A549 (cell line): ENCODE data around the gene TRANK1. TPM values are rescaled to one million over a fixed set of nuclear protein-coding genes. Genes with fewer than 3 reads are reported as not detected.

Experiments
- ATAC-seq, 2 experiments: fragments of 200-7000 bp in 1 of 2; fragments of >200 bp in 1 of 2; cut with Nextera tagmentation in 1 of 2; cut with Tn5 transposase in 1 of 2; 3 replicates each; pipeline versions ENCODE4 v1.8.0 to v1.9.1; 2018 to 2020; ENCODE audit warnings: mild to moderate bottlenecking in 1 of 2, moderate library complexity in 1 of 2
- CTCF ChIA-PET: fragments of 300-600 bp; sonication (Branson Sonifier 250); formaldehyde crosslinking; extraction: SDS; loops from one replicate; lab custom pipeline; 2021; ENCODE audit warnings: antibody characterized with exemption, inconsistent platforms; lab: Yijun Ruan, JAX
- POLR2A ChIA-PET: fragments of 350-600 bp; formaldehyde crosslinking; extraction: SDS; loops from one replicate; lab custom pipeline; 2021; ENCODE audit warnings: antibody characterized with exemption, inconsistent platforms; lab: Yijun Ruan, JAX
- DNase-seq, 2 experiments: peaks; one replicate each; pipeline versions ENCODE4 v3.0.0 to v3.0.0-alpha.2; 2011 to 2016; ENCODE audit warnings: low read depth in 1 of 2, low spot score in 1 of 2
- FAIRE-seq: peaks from 2 replicates; lab custom pipeline; 2011; peaks lifted over from hg19 to GRCh38; lab: Jason Lieb, UNC
- H3K27ac ChIP-seq, 2 experiments: fragments of >200 bp; sonication (Bioruptor Twin); formaldehyde crosslinking; 3 replicates each; pipeline ENCODE4 v1.5.1; 2016 to 2017
- H3K4me1 ChIP-seq: fragments of >200 bp; sonication (Bioruptor Twin); formaldehyde crosslinking; 3 replicates; pipeline ENCODE4 v1.6.1; 2016
- H3K4me2 ChIP-seq: fragments of >200 bp; sonication (Bioruptor Twin); formaldehyde crosslinking; 3 replicates; pipeline ENCODE4 v1.6.1; 2016
- H3K4me3 ChIP-seq: fragments of >200 bp; sonication (Bioruptor Twin); formaldehyde crosslinking; 3 replicates; pipeline ENCODE4 v1.5.1; 2016
- H3K9me3 ChIP-seq: fragments of >200 bp; sonication (Bioruptor Twin); formaldehyde crosslinking; 3 replicates; pipeline ENCODE4 v1.6.1; 2016
- ATOH8 ChIP-seq: fragments of 250-450 bp; sonication (Bioruptor Pico); IDR thresholded peaks from 2 replicates; pipeline ENCODE4 v1.5.0; 2020; ENCODE audit warnings: low read depth, mild to moderate bottlenecking, moderate library complexity
- CBX8 ChIP-seq: fragments of 200-600 bp; sonication (generic); IDR thresholded peaks from 2 replicates; pipeline ENCODE4 v1.6.1; 2016
- CHD4 ChIP-seq: fragments of 200-600 bp; sonication (generic); IDR thresholded peaks from 2 replicates; pipeline ENCODE4 v1.6.1; 2016; ENCODE audit warnings: antibody characterized with exemption, mild to moderate bottlenecking, borderline replicate concordance
- EHF ChIP-seq: fragments of 250-450 bp; sonication (Bioruptor Pico); IDR thresholded peaks from 2 replicates; pipeline ENCODE4 v1.5.0; 2020; ENCODE audit warnings: mild to moderate bottlenecking
- FOSB ChIP-seq: fragments of 250-450 bp; sonication (Bioruptor Pico); IDR thresholded peaks from 2 replicates; pipeline ENCODE4 v1.5.0; 2020; ENCODE audit warnings: mild to moderate bottlenecking, moderate library complexity
- FOSL2 ChIP-seq, 2 experiments: fragments of 450-650 bp in 1 of 2; fragments of >200 bp in 1 of 2; sonication (Bioruptor Twin) in 1 of 2; formaldehyde crosslinking; IDR thresholded peaks; 2 replicates each; pipeline versions ENCODE4 v1.5.0 to v1.6.1; 2016 to 2020; ENCODE audit warnings: mild to moderate bottlenecking in 1 of 2, moderate library complexity in 1 of 2
- GATA3 ChIP-seq: IDR thresholded peaks from 2 replicates; pipeline ENCODE4 v1.6.1; 2012; ENCODE audit warnings: borderline replicate concordance
- HOXB5 ChIP-seq: fragments of 250-450 bp; sonication (Bioruptor Pico); IDR thresholded peaks from 2 replicates; pipeline ENCODE4 v1.5.0; 2020; ENCODE audit warnings: mild to moderate bottlenecking, moderate library complexity
- JUNB ChIP-seq: fragments of >200 bp; sonication (Bioruptor Twin); formaldehyde crosslinking; IDR thresholded peaks from 2 replicates; pipeline ENCODE4 v1.6.1; 2016
- KDM5A ChIP-seq: fragments of 200-600 bp; sonication (generic); IDR thresholded peaks from 2 replicates; pipeline ENCODE4 v1.6.1; 2016; ENCODE audit warnings: antibody characterized with exemption, mild to moderate bottlenecking
- NR3C1 ChIP-seq: fragments of >200 bp; sonication (Bioruptor Twin); formaldehyde crosslinking; IDR thresholded peaks from 3 replicates; pipeline ENCODE4 v1.6.1; 2017
- POLR2A ChIP-seq: IDR thresholded peaks from 2 replicates; pipeline ENCODE4 v1.6.1; 2012; ENCODE audit warnings: mild to moderate bottlenecking, low read length
- POLR2AphosphoS2 ChIP-seq: conservative IDR thresholded peaks from 2 replicates; pipeline ENCODE4 v1.6.1; 2012; ENCODE audit warnings: low read length, improper control_type of control experiment, inconsistent platforms
- RFX5 ChIP-seq: fragments of 450-650 bp; IDR thresholded peaks from 2 replicates; pipeline ENCODE4 v1.7.1; 2014; ENCODE audit warnings: antibody characterized with exemption, mild to moderate bottlenecking, moderate library complexity
- SREBF2 ChIP-seq: fragments of 450-650 bp; IDR thresholded peaks from 2 replicates; pipeline ENCODE4 v1.6.1; 2014; ENCODE audit warnings: mild to moderate bottlenecking, moderate library complexity
- TFCP2L1 ChIP-seq: fragments of 250-450 bp; sonication (Bioruptor Pico); IDR thresholded peaks from 2 replicates; pipeline ENCODE4 v1.5.0; 2021; ENCODE audit warnings: mild to moderate bottlenecking
- ZC3H11A ChIP-seq: fragments of 450-650 bp; IDR thresholded peaks from 2 replicates; pipeline ENCODE4 v1.6.1; 2014; ENCODE audit warnings: antibody characterized with exemption, mild to moderate bottlenecking
- WGBS: methylation state at CpG from one replicate; pipeline ENCODE4 v1.1.6; 2017; ENCODE audit errors: missing lambda C conversion rate; 5-methylcytosine and 5-hydroxymethylcytosine counted together
- polyA plus RNA-seq, 4 experiments: library from polyadenylated mRNA; depleted of rRNA in 3 of 4; stranded (reverse); fragments of >200 nt; fragmentation: RNase III in 1 of 4; extraction: RNeasy Plus Mini Kit Qiagen cat#74134 plus additional on column Dnase treatment in 1 of 4; gene quantifications; 2 replicates in 3 of 4; 3 replicates in 1 of 4; pipeline ENCODE4 v1.2.3, GENCODE V29; 2011 to 2017
- TF ChIP-seq, protein P1 (sequence below): fragments of 450-650 bp; IDR thresholded peaks from 2 replicates; pipeline ENCODE4 v1.6.1; 2014; ENCODE audit warnings: antibody characterized with exemption
- TF ChIP-seq, protein P2 (sequence below): fragments of 200-600 bp; sonication (generic); IDR thresholded peaks from 2 replicates; pipeline ENCODE4 v1.6.1; 2016; ENCODE audit warnings: antibody characterized with exemption, mild to moderate bottlenecking, moderate library complexity
- TF ChIP-seq, protein P3 (sequence below): fragments of >200 bp; sonication (Bioruptor Twin); formaldehyde crosslinking; IDR thresholded peaks from 3 replicates; pipeline ENCODE4 v1.6.1; 2016
- TF ChIP-seq, protein P4 (sequence below): IDR thresholded peaks from 2 replicates; pipeline ENCODE4 v1.6.1; 2012

The TRANK1 gene
- polyA plus RNA-seq, 2 of the 4 experiments (the other 2 are of a cell fraction): 0.58 to 3.2 TPM

- DNase-seq (no peak), FAIRE-seq (no peak), ATAC-seq (no peak)
- TF ChIP-seq, protein P1, sequence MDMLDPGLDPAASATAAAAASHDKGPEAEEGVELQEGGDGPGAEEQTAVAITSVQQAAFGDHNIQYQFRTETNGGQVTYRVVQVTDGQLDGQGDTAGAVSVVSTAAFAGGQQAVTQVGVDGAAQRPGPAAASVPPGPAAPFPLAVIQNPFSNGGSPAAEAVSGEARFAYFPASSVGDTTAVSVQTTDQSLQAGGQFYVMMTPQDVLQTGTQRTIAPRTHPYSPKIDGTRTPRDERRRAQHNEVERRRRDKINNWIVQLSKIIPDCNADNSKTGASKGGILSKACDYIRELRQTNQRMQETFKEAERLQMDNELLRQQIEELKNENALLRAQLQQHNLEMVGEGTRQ: no peak
- TF ChIP-seq ZC3H11A: no peak
- TF ChIP-seq POLR2A: no peak
- TF ChIP-seq, protein P2, sequence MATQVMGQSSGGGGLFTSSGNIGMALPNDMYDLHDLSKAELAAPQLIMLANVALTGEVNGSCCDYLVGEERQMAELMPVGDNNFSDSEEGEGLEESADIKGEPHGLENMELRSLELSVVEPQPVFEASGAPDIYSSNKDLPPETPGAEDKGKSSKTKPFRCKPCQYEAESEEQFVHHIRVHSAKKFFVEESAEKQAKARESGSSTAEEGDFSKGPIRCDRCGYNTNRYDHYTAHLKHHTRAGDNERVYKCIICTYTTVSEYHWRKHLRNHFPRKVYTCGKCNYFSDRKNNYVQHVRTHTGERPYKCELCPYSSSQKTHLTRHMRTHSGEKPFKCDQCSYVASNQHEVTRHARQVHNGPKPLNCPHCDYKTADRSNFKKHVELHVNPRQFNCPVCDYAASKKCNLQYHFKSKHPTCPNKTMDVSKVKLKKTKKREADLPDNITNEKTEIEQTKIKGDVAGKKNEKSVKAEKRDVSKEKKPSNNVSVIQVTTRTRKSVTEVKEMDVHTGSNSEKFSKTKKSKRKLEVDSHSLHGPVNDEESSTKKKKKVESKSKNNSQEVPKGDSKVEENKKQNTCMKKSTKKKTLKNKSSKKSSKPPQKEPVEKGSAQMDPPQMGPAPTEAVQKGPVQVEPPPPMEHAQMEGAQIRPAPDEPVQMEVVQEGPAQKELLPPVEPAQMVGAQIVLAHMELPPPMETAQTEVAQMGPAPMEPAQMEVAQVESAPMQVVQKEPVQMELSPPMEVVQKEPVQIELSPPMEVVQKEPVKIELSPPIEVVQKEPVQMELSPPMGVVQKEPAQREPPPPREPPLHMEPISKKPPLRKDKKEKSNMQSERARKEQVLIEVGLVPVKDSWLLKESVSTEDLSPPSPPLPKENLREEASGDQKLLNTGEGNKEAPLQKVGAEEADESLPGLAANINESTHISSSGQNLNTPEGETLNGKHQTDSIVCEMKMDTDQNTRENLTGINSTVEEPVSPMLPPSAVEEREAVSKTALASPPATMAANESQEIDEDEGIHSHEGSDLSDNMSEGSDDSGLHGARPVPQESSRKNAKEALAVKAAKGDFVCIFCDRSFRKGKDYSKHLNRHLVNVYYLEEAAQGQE: no peak
- TF ChIP-seq ATOH8: no peak
- TF ChIP-seq JUNB: no peak
- no peak for TF ChIP-seq POLR2AphosphoS2
- TF ChIP-seq, protein P3, sequence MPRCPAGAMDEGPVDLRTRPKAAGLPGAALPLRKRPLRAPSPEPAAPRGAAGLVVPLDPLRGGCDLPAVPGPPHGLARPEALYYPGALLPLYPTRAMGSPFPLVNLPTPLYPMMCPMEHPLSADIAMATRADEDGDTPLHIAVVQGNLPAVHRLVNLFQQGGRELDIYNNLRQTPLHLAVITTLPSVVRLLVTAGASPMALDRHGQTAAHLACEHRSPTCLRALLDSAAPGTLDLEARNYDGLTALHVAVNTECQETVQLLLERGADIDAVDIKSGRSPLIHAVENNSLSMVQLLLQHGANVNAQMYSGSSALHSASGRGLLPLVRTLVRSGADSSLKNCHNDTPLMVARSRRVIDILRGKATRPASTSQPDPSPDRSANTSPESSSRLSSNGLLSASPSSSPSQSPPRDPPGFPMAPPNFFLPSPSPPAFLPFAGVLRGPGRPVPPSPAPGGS: no peak
- TF ChIP-seq HOXB5 (CRISPR knock-in tag): no peak
- no peak for TF ChIP-seq FOSB (CRISPR knock-in tag)
- Histone ChIP-seq H3K9me3 (peaks cover 27% of the 10 kb centered on the region), H3K4me2 (no peak overlapping the region), H3K4me3 (no peak overlapping the region), H3K27ac (no peak overlapping the region), H3K4me1 (no peaks in the 10 kb centered on the region)
- ChIA-PET POLR2A (no interaction called here), CTCF (interaction anchor here (0.7 kb wide), 1 partner anchor 513 kb away, joined by 3 read pairs; no protein-coding TSS in a partner anchor)
- 39% methylated on average over 5 of the region's 5 CpGs for WGBS
These were observed 104.4 kb downstream of the TRANK1 start for GRCh38 chr3:36840453-36840921.

- peaks cover 13% of the 10 kb centered on the region; the same call in 2 of the 3 replicates for H3K9me3 ChIP-seq
- no peak for FAIRE-seq
- 47% methylated on average over 3 of the region's 3 CpGs for WGBS
- CTCF ChIA-PET: no interaction called here
- no peaks in the 10 kb centered on the region for H3K4me1 ChIP-seq
- no peak for ATAC-seq
- DNase-seq: no peak
- POLR2A ChIA-PET: no interaction called here
- H3K4me3 ChIP-seq: no peak overlapping the region
- H3K4me2 ChIP-seq: no peak overlapping the region
- TF ChIP-seq HOXB5 (CRISPR knock-in tag) (no peak), TFCP2L1 (CRISPR knock-in tag) (no peak), GATA3 (no peak), CBX8 (no peak), EHF (CRISPR knock-in tag) (no peak), RFX5 (no peak), KDM5A (no peak), SREBF2 (no peak), CHD4 (no peak), FOSL2 (IDR thresholded peaks at IDR 0.05) (no peak), FOSL2 (CRISPR knock-in tag; IDR thresholded peaks at IDR 0.05) (no peak), FOSB (CRISPR knock-in tag) (no peak), NR3C1 (no peak)
- TF ChIP-seq, protein P4, sequence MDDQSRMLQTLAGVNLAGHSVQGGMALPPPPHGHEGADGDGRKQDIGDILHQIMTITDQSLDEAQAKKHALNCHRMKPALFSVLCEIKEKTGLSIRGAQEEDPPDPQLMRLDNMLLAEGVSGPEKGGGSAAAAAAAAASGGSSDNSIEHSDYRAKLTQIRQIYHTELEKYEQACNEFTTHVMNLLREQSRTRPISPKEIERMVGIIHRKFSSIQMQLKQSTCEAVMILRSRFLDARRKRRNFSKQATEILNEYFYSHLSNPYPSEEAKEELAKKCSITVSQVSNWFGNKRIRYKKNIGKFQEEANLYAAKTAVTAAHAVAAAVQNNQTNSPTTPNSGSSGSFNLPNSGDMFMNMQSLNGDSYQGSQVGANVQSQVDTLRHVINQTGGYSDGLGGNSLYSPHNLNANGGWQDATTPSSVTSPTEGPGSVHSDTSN: no peak
- TF ChIP-seq, protein P1: no peak
- no peak overlapping the region for H3K27ac ChIP-seq
These were observed 107.8 kb downstream of the TRANK1 start for GRCh38 chr3:36837089-36837488.
